ENCODE data around the gene ENPP5.
"Not testable (repeated sequence)": the region's sequence is repeated elsewhere in the genome, so short reads cannot be mapped to it uniquely, and the experiment has no call there.

ENPP5 gene

DNA sequence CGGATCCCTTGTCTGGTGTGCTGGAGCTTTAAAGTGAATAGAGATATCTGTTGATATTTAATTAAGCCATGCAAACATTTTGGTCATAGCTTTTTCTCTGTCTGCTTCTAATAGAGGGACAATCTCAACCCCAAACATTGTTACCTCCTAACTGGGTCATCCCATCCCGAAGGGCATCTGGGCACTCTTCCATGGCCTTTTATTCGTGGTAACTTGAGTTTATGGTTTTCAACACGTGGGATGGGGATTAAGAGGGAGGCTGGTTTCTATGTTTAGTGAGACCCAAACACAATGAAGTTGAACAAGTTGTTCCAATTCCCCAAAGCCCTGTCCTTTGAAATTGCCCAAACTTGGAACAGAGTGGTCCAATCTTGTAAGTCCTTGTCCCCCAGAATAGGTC, 1.4 kb upstream of the ENPP5 start:
- no peak for DNase-seq

DNA sequence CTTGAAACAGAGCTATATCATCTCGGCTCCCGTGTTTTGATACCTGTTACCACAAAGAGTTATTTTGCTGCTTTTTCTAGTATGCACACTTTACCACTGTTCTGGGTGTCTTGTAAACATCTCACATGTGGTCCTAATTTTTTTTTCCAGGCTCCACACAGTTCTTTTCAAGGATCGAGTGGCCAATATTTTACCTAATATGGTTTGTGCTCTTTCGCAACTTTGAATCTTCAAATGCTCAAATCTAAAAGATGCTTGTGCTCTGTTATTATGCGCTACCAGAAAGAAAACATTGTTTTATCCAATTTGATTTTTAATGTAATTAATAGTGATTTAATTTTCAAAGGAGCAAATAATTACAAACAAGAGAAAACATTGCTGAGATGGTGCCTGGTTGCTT, 10.7 kb downstream of the ENPP5 start:
- DNase-seq, result no peak

- DNase-seq, result no peak
Observed at GRCh38 chr6:46159229-46159628, 11.6 kb downstream of the ENPP5 start.

DNA sequence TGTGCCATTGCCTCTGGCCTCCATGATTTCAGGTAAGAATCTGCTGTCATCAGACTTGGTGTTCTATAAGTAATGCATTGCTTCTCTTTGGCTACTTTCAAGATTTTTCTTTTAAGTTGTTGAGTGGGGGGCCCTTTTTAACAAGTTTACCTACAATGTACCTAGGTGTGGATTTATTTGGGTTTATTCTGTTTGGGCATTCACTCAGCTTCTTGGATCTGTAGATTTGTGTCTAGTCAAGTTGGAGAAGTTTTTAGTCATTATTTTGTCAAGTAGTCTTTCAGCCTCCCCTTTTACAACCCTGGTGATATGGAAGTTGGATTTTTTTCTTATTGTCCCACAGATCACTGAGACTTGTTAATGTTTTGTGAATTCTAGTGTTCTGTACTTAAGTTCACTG, 14.1 kb downstream of the ENPP5 start:
- DNase-seq, result no peak

- not testable (repeated sequence) for DNase-seq
Observed at GRCh38 chr6:46149066-46149465, 21.7 kb downstream of the ENPP5 start.

DNA sequence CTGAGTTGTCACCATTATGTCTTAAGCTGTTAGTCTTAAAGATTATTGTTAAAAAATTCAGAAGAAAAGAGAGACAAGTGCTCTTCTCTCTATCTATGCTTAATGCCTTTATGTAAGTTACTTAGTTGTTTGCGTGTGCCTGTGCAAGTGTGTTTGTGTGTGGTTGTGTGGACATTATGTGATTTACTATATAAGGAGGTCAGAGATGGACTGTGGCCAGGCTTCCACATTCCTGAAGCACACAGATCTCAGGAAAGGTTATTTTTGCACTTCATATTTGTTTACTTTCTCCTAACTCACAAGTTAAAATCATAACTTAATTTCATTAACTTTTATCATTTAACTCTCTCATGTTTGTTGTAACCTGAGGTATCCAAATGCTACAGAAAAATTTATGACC, 26.5 kb downstream of the ENPP5 start:
- DNase-seq, result no peak

GRCh38 chr6:46138281-46138680, 32.5 kb downstream of the ENPP5 start:
- DNase-seq, result no peak

GRCh38 chr6:46137387-46137786, 33.4 kb downstream of the ENPP5 start:
- DNase-seq, result no peak

GRCh38 chr6:46136831-46137230, 33.9 kb downstream of the ENPP5 start:
- DNase-seq, result no peak

GRCh38 chr6:46135176-46135575, 35.6 kb downstream of the ENPP5 start:
- DNase-seq, result no peak

GRCh38 chr6:46134216-46134615, 36.6 kb downstream of the ENPP5 start:
- DNase-seq, result no peak

GRCh38 chr6:46131291-46131690, 39.5 kb downstream of the ENPP5 start:
- not testable (repeated sequence) for DNase-seq

DNA sequence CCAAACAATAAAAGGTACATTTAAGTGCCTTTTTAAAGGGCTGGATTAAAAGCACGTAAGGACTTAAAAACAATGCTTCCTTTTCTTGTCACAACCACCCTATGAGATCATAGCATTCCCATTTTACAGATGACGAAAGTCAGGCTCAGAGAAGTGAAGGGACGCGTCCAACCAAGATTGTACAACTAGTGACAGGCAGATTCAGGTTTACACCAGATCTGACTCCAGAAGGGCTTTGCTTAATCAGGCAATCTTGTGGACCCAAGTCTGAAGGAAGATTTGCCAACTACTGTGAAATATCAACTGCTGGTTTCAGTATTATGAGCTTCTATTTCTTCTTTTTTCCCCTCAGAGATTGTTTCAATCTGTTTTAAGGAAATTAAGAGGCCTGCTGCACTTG, 40.1 kb downstream of the ENPP5 start:
- no peak for DNase-seq

DNA sequence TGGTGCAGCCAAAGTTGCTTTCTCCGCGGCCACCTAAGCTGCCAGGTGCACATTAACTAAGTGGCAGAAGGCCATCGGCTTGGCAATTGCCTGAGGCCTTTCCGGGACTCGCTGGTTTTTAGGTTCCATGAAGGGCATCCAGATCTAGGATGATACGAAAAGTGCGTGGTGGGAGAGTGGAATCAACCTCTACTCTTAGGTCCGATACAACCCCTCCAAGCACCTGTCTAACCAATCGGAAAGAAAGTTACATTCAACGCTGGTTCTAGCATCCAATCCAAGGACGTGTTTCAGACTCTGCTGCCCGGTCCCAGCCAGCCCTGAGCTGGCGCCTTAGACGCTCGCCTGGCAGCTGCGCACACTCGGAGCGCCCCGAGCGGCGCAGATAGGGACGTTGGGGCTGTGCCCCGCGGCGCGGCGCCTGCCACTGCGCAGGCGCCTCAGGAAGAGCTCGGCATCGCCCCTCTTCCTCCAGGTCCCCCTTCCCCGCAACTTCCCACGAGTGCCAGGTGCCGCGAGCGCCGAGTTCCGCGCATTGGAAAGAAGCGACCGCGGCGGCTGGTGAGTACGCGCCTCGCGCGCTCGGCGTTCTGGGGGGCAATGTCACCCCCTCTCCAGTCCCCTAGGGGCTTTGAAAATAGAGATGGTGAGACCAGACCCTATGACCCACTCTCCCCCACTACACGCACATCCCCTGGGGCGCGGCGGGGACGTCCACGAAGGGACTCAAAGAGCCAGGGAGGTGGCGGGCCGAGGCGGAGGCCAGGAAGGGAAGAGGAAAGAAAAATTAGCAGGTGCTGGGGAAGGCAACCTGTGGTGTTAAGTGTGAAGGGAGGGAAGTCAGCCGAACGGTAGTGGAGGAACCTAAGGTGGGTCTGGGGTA, 40.9 kb downstream of the ENPP5 start, which contains the start of gene ENPP4:
Gene ENPP4 (plus strand): TSS at position 361 of the 883 bp plus-strand sequence. CDS start 9,595 bp downstream, outside the sequence.
- no peak for DNase-seq

DNA sequence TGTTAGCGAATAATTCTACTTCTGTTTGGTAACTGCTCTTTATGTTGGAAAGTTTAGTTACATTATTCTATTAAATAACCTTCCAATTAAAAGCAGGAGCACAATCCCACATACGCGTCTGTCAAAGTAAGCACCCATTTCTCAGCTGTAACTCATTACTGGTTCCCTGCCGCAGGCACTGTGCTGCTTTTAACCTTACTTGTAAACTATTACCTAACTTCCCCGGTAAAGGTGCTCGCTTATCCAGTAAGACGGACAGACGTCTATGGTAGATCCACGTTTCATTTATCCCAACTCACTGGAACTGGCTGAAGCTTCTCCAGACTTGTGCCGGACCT, 41.5 kb downstream of the ENPP5 start:
- no peak for DNase-seq

DNA sequence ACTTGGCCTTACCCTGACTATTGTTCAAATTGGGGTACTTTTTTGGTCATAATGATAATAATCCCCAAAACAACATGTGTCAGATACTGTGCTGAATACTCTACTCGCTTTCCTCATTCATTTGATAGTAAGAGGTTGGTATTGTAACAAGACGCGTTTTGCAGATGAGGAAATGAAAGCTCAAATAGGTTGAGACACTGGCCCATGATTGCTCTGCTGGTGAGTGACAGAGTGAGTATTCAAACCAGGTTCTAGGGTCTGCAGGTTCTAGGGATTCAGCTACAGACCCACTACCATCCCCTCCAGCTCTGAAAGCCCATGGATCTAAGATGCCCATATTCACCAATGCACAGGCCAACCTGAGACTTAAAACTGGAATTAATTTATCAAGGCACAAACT, 42.3 kb downstream of the ENPP5 start:
- DNase-seq, result no peak

DNA sequence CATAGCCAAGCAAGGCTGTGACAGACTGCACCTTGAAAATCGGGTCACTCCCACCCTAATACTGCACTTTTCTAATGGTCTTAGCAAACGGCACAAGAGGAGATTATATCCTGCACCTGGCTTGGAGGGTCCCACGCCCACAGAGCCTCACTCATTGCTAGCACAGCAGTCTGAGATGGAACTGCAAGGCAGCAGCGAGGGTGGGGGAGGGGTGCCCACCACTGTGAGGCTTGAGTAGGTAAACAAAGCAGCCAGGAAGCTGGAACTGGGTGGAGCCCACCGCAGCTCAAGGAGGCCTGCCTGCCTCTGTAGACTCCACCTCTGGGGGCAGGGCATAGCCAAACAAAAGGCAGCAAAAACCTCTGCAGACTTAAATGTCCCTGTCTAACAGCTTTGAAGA, 51.1 kb downstream of the ENPP5 start:
- DNase-seq, result not testable (repeated sequence)

GRCh38 chr6:46118836-46119235, 51.9 kb downstream of the ENPP5 start:
- DNase-seq, result no peak

GRCh38 chr6:46118157-46118556, 52.6 kb downstream of the ENPP5 start:
- DNase-seq, result no peak

GRCh38 chr6:46116289-46116688, 54.5 kb downstream of the ENPP5 start:
- no peak for DNase-seq

DNA sequence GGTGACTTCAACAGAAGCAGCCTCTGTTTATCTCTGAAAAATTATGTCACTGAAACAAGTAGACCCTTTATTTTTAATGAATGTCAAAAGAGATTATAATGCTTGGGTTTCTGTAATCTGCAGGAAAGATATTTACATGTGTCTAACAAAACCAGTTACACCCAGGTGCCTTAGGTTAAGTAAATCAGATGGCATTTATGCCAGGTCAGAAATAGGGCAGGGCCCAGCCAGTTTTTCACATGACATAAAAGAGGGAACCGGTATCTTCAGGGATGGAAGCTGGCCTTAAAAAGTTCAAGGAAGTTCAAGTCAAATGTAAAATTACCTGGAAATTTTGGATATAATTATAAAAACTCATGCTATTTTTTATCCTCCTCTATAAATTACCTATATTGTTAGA, 55.1 kb downstream of the ENPP5 start:
- DNase-seq, result no peak

- no peak for DNase-seq
Observed at GRCh38 chr6:46113370-46113769, 57.4 kb downstream of the ENPP5 start.

Measured in amniotic stem cell (primary cell).